Measurements from ENCODE around the gene FZD10.

Gene FZD10

GRCh38 chr12:130198026-130198662, 35.9 kb downstream of the FZD10 start:
- Histone ChIP-seq H3K4me3 (ENCODE audit: extremely low read depth, insufficient read depth, low read length, poor library complexity, severe bottlenecking) (no peak overlapping the region), H3K36me3 (ENCODE audit: control insufficient read depth, insufficient read depth, low read length) (no peaks in the 10 kb centered on the region), H3K9me3 (ENCODE audit: control insufficient read depth, low read length) (no peaks in the 10 kb centered on the region), H3K4me1 (ENCODE audit: control insufficient read depth, insufficient read depth, low read length, poor library complexity, severe bottlenecking) (no peaks in the 10 kb centered on the region), H3K27ac (ENCODE audit: low read depth, low read length, severe bottlenecking) (no peak overlapping the region)
- WGBS, 2 experiments (ENCODE audit: insufficient coverage in 2 of 2), result 89 to 90% methylated on average over 10 to 13 of the region's 18 CpGs

- WGBS, 2 experiments (ENCODE audit: insufficient coverage in 2 of 2), result 89 to 92% methylated on average over 9 to 16 of the region's 16 CpGs
- no peaks in the 10 kb centered on the region for H3K4me1 ChIP-seq (ENCODE audit: control insufficient read depth, insufficient read depth, low read length, poor library complexity, severe bottlenecking)
These were observed 36.4 kb downstream of the FZD10 start for GRCh38 chr12:130198663-130199060.

GRCh38 chr12:130199581-130200390, 37.5 kb downstream of the FZD10 start:
- Histone ChIP-seq H3K36me3 (ENCODE audit: control insufficient read depth, insufficient read depth, low read length) (no peaks in the 10 kb centered on the region), H3K4me1 (ENCODE audit: control insufficient read depth, insufficient read depth, low read length, poor library complexity, severe bottlenecking) (no peaks in the 10 kb centered on the region), H3K9me3 (ENCODE audit: control insufficient read depth, low read length) (no peaks in the 10 kb centered on the region), H3K27ac (ENCODE audit: low read depth, low read length, severe bottlenecking) (no peak overlapping the region), H3K4me3 (ENCODE audit: extremely low read depth, insufficient read depth, low read length, poor library complexity, severe bottlenecking) (no peak overlapping the region)
- 81 to 87% methylated on average over 13 to 14 of the region's 18 CpGs for WGBS, 2 experiments (ENCODE audit: insufficient coverage in 2 of 2)

More at GRCh38 chr12:130198663-130199060, 36.4 kb downstream of the FZD10 start:
- H3K4me3 ChIP-seq (ENCODE audit: extremely low read depth, insufficient read depth, low read length, poor library complexity, severe bottlenecking), result no peak overlapping the region
- no peak overlapping the region for H3K27ac ChIP-seq (ENCODE audit: low read depth, low read length, severe bottlenecking)
- no peaks in the 10 kb centered on the region for H3K9me3 ChIP-seq (ENCODE audit: control insufficient read depth, low read length)
- no peaks in the 10 kb centered on the region for H3K36me3 ChIP-seq (ENCODE audit: control insufficient read depth, insufficient read depth, low read length)

GRCh38 chr12:130200445-130200844, 38.2 kb downstream of the FZD10 start:
- Histone ChIP-seq H3K9me3 (ENCODE audit: control insufficient read depth, low read length) (no peaks in the 10 kb centered on the region), H3K4me3 (ENCODE audit: extremely low read depth, insufficient read depth, low read length, poor library complexity, severe bottlenecking) (no peak overlapping the region), H3K27ac (ENCODE audit: low read depth, low read length, severe bottlenecking) (no peak overlapping the region), H3K4me1 (ENCODE audit: control insufficient read depth, insufficient read depth, low read length, poor library complexity, severe bottlenecking) (no peaks in the 10 kb centered on the region), H3K36me3 (ENCODE audit: control insufficient read depth, insufficient read depth, low read length) (no peaks in the 10 kb centered on the region)
- WGBS, 2 experiments (ENCODE audit: insufficient coverage in 2 of 2), result 73 to 87% methylated on average over 5 to 7 of the region's 7 CpGs

GRCh38 chr12:130201037-130201436, 38.8 kb downstream of the FZD10 start:
- H3K4me3 ChIP-seq (ENCODE audit: extremely low read depth, insufficient read depth, low read length, poor library complexity, severe bottlenecking), result no peak overlapping the region
- 94 to 98% methylated on average over 5 to 8 of the region's 8 CpGs for WGBS, 2 experiments (ENCODE audit: insufficient coverage in 2 of 2)
- H3K36me3 ChIP-seq (ENCODE audit: control insufficient read depth, insufficient read depth, low read length), result no peaks in the 10 kb centered on the region
- H3K9me3 ChIP-seq (ENCODE audit: control insufficient read depth, low read length), result no peaks in the 10 kb centered on the region
- H3K27ac ChIP-seq (ENCODE audit: low read depth, low read length, severe bottlenecking), result no peak overlapping the region
- no peaks in the 10 kb centered on the region for H3K4me1 ChIP-seq (ENCODE audit: control insufficient read depth, insufficient read depth, low read length, poor library complexity, severe bottlenecking)

GRCh38 chr12:130202201-130202600, 39.9 kb downstream of the FZD10 start:
- Histone ChIP-seq H3K4me3 (ENCODE audit: extremely low read depth, insufficient read depth, low read length, poor library complexity, severe bottlenecking) (no peak overlapping the region), H3K4me1 (ENCODE audit: control insufficient read depth, insufficient read depth, low read length, poor library complexity, severe bottlenecking) (no peaks in the 10 kb centered on the region), H3K27ac (ENCODE audit: low read depth, low read length, severe bottlenecking) (no peak overlapping the region), H3K9me3 (ENCODE audit: control insufficient read depth, low read length) (no peaks in the 10 kb centered on the region), H3K36me3 (ENCODE audit: control insufficient read depth, insufficient read depth, low read length) (no peaks in the 10 kb centered on the region)
- WGBS, 2 experiments (ENCODE audit: insufficient coverage in 2 of 2), result 82 to 83% methylated on average over 6 of the region's 6 CpGs

- no peaks in the 10 kb centered on the region for H3K9me3 ChIP-seq (ENCODE audit: control insufficient read depth, low read length)
- WGBS, 2 experiments (ENCODE audit: insufficient coverage in 2 of 2), result 75 to 87% methylated on average over 10 to 11 of the region's 11 CpGs
- H3K27ac ChIP-seq (ENCODE audit: low read depth, low read length, severe bottlenecking), result no peak overlapping the region
- H3K4me1 ChIP-seq (ENCODE audit: control insufficient read depth, insufficient read depth, low read length, poor library complexity, severe bottlenecking), result no peaks in the 10 kb centered on the region
- no peak overlapping the region for H3K4me3 ChIP-seq (ENCODE audit: extremely low read depth, insufficient read depth, low read length, poor library complexity, severe bottlenecking)
- no peaks in the 10 kb centered on the region for H3K36me3 ChIP-seq (ENCODE audit: control insufficient read depth, insufficient read depth, low read length)
These were observed 40.9 kb downstream of the FZD10 start for GRCh38 chr12:130203151-130203550.

GRCh38 chr12:130204541-130204953, 42.3 kb downstream of the FZD10 start:
- H3K36me3 ChIP-seq (ENCODE audit: control insufficient read depth, insufficient read depth, low read length), result no peaks in the 10 kb centered on the region
- H3K4me1 ChIP-seq (ENCODE audit: control insufficient read depth, insufficient read depth, low read length, poor library complexity, severe bottlenecking), result no peaks in the 10 kb centered on the region
- no peak overlapping the region for H3K4me3 ChIP-seq (ENCODE audit: extremely low read depth, insufficient read depth, low read length, poor library complexity, severe bottlenecking)
- H3K27ac ChIP-seq (ENCODE audit: low read depth, low read length, severe bottlenecking), result no peak overlapping the region
- 91 to 95% methylated on average over 10 to 11 of the region's 12 CpGs for WGBS, 2 experiments (ENCODE audit: insufficient coverage in 2 of 2)
- no peaks in the 10 kb centered on the region for H3K9me3 ChIP-seq (ENCODE audit: control insufficient read depth, low read length)

GRCh38 chr12:130205495-130205894, 43.2 kb downstream of the FZD10 start:
- no peaks in the 10 kb centered on the region for H3K4me1 ChIP-seq (ENCODE audit: control insufficient read depth, insufficient read depth, low read length, poor library complexity, severe bottlenecking)
- no peaks in the 10 kb centered on the region for H3K9me3 ChIP-seq (ENCODE audit: control insufficient read depth, low read length)
- WGBS, 2 experiments (ENCODE audit: insufficient coverage in 2 of 2), result 75 to 97% methylated on average over 4 to 6 of the region's 6 CpGs
- no peak overlapping the region for H3K27ac ChIP-seq (ENCODE audit: low read depth, low read length, severe bottlenecking)
- H3K36me3 ChIP-seq (ENCODE audit: control insufficient read depth, insufficient read depth, low read length), result no peaks in the 10 kb centered on the region
- no peak overlapping the region for H3K4me3 ChIP-seq (ENCODE audit: extremely low read depth, insufficient read depth, low read length, poor library complexity, severe bottlenecking)

GRCh38 chr12:130212384-130212989, 50.2 kb downstream of the FZD10 start:
- H3K36me3 ChIP-seq (ENCODE audit: control insufficient read depth, insufficient read depth, low read length), result no peaks in the 10 kb centered on the region
- no peaks in the 10 kb centered on the region for H3K9me3 ChIP-seq (ENCODE audit: control insufficient read depth, low read length)
- H3K4me3 ChIP-seq (ENCODE audit: extremely low read depth, insufficient read depth, low read length, poor library complexity, severe bottlenecking), result no peak overlapping the region
- H3K4me1 ChIP-seq (ENCODE audit: control insufficient read depth, insufficient read depth, low read length, poor library complexity, severe bottlenecking), result no peaks in the 10 kb centered on the region
- H3K27ac ChIP-seq (ENCODE audit: low read depth, low read length, severe bottlenecking), result no peak overlapping the region
- 61 to 71% methylated on average over 7 of the region's 9 CpGs for WGBS, 2 experiments (ENCODE audit: insufficient coverage in 2 of 2)

All from mesodermal cell (in vitro differentiated cells).